Fibroblast of lung (primary cell): ENCODE results near the gene ZNF346.

Experiments
- CTCF ChIP-seq, 2 donors: IDR thresholded peaks in 1 of 2; conservative IDR thresholded peaks in 1 of 2; 1 replicate in 1 of 2; 2 replicates in 1 of 2; pipeline ENCODE4 v1.5.1; 2011 to 2012; ENCODE audit warnings: low read length in 2 of 2, control low read depth in 1 of 2, inconsistent platforms in 1 of 2, low read depth in 1 of 2, mild to moderate bottlenecking in 1 of 2
- EZH2 ChIP-seq: IDR thresholded peaks from 2 replicates; pipeline ENCODE4 v1.5.1; 2012; ENCODE audit warnings: low read length, control low read depth, mild to moderate bottlenecking; ENCODE audit errors: missing control alignments

GRCh38 chr5:177049285-177049684 lies 26.8 kb downstream of the ZNF346 start:
- TF ChIP-seq EZH2 (no peak), CTCF (conservative IDR thresholded peaks at IDR 0.05 in 1 of 2, IDR thresholded peaks at IDR 0.05 in 1 of 2; ENCODE audit: low read depth in 1 of 2, low read length in 2 of 2) (no peak)
